NCI-H524 treated with DMSO at 0.1 percent for 48 hours (cell line): ENCODE data around the gene NFE2L3.
"Not testable (repeated sequence)": the region's sequence is repeated elsewhere in the genome, so short reads cannot be mapped to it uniquely, and the experiment has no call there.

ENCODE experiments used
- DNase-seq: peaks from one replicate; lab custom pipeline; 2025; lab: John Stamatoyannopoulos, UW

The NFE2L3 gene

GRCh38 chr7:26167303-26167934 lies 15.4 kb downstream of the NFE2L3 start:
- DNase-seq, result no peak

- no peak for DNase-seq
These were observed 16.5 kb downstream of the NFE2L3 start for GRCh38 chr7:26168458-26169023.

DNA sequence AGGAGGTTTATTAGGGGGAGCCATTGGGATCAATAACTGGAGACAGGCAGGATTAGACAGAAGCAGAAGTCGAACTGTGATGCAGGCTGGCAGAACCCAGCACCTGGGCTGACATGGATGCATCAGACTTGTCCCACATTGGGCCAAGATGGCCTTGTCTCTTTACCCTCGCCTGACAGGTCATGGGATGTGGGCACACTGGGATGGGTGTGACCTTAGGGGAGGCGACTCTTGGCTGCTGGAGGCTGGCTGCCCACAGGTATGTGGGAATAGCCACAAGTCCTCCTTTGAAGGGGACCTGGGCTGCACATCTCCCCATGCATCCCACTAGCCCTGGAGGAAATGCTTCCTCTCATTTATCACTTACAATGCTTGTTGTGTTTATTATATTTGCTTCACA lies 17.3 kb downstream of the NFE2L3 start:
- DNase-seq, result no peak

- DNase-seq, result no peak
These were observed 18.7 kb downstream of the NFE2L3 start for GRCh38 chr7:26170663-26171062.

GRCh38 chr7:26171601-26172000 lies 19.6 kb downstream of the NFE2L3 start:
- no peak for DNase-seq

DNA sequence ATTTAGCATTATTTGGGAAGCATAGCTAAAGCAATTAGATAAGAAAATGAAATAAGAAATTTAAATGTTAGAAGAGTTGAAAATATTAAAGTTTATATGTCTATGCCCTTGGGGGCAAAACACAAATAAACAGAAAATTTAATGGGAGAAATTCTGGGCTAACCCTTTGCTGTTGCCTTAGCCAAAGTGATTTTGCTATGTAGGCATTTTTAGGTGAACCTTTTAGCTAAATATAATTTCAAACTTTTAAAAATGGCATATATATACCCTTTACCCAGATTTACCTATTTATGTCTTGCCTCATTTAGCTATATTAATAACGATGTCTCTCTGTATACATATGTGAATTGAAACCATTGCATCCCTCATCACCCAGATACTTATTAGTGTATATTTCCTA lies 20.1 kb downstream of the NFE2L3 start:
- DNase-seq, result no peak

- not testable (repeated sequence) for DNase-seq
These were observed 23.9 kb downstream of the NFE2L3 start for GRCh38 chr7:26175903-26176302.

GRCh38 chr7:26176696-26177095 lies 24.7 kb downstream of the NFE2L3 start:
- not testable (repeated sequence) for DNase-seq

DNA sequence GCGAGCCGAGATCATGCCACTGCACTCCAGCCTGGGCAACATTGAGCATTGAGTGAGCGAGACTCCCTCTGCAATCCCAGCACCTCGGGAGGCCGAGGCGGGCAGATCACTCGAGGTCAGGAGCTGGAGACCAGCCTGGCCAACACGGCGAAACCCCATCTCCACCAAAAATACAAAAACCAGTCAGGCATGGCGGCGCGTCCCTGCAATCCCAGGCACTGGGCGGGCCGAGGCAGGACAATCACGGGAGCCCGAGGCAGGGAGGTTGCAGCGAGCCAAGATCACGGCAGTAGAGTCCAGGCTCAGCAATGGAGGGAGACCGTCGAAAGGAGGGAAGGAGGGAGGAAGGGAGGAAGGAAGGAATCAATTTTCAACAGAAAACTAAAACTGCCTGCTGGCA lies 25.3 kb downstream of the NFE2L3 start:
- DNase-seq, result not testable (repeated sequence)

GRCh38 chr7:26178272-26178960 lies 26.4 kb downstream of the NFE2L3 start:
- no peak for DNase-seq

DNA sequence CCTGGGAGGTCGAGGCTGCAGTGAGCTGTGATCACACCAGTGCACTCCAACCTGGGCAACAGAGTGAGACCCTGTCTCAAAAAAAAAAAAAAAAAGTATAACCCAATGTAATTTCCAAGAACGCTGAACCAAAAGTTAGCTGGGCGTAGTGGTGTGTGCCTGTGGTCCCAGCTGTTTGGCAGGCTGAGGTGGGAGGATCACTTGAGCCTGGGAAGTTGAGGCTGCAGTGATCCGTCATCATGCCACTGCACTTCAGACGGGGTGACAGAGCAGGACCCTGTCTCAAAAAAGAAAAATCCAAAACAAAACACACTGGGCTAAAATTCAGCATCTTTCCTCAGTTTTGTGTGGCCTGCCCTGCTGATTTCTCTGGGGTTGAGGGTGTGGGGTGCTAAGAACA lies 27.4 kb downstream of the NFE2L3 start:
- DNase-seq, result no peak

DNA sequence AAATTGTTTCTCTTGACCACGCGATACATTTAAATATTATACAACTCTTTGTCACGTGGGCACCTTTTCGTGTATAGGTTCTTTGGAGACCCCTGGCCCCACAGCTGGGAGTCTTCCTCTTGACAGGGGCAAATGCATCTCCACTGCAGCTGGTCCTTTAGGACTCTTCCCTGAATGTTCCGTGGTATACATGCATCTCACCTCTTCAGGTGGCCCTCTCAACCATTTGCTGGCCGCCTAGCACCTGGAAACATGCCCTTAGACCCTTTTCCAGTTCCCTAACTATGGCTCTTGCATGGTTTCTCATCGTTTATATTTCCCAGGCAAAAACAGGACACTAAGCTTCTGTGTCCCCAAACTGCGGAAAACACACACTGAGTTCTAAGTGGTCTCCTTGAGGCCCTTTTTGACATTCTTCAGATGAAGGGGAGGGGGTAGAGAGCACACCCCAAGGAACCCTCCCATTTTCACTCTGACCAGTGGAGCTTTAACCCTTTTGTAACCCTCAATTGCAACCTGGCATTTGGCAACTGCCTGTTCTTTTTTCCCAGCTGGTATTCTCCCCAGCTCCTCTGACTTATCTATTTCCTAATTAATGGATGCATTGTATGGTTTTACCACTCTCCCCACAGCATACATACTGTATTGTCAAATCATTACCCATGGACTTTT lies 28.0 kb downstream of the NFE2L3 start:
- DNase-seq, result no peak

DNA sequence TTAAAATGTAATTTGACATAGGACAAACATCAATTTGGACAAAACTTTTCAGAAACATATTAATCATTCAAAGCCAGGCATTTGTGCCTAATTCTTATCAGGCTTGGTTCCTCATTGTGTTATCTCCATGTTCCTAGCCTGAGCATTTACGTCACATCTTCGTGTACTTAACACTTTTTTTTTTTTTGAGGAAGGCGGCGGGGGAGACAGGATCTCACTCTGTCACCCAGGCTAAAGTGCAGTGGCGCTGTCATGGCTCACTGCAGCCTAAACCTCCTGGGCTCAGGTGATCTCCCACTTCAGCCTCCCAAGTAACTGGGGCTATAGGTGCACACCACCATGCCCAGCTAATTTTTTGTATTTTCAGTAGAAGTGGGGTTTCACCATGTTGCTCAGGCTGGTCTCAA lies 28.8 kb downstream of the NFE2L3 start:
- no peak for DNase-seq

DNA sequence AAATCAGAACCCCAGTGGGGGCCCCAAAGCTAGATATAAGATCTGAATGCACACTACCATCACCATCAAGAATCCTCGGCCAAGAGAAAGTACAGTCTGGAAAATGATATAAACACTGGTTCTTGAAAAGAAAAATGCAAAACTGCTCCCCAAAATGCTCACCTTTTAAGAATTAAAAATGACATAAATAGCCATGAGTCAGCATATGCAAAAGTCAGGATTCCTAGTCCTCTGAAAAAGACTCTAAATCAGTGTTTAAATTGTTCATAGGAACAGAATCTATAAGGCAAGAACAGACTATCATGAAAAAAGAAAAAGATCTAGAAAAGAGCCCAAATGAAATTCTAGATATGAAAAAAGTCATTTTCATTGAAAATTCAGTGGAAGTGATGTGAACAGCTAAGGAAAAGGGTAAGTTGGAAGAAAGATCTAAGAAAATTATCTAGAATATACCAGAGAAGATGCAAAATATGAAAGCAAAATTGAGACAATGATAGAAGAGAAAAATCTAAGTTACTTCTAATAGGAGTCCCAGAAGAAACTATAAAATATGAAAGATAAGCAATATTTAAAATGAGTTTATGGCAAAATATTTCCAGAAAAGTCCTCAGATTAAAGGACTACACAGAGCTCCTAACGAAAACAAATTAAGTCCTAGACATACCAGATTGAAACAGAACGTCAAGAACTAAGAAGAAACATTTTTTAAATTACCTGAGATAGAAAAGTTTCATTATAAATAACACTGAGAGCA lies 29.7 kb downstream of the NFE2L3 start:
- DNase-seq, result no peak

- no peak for DNase-seq
These were observed 30.3 kb downstream of the NFE2L3 start for GRCh38 chr7:26182283-26182682.

- DNase-seq, result no peak
These were observed 30.7 kb downstream of the NFE2L3 start for GRCh38 chr7:26182706-26183105.

GRCh38 chr7:26183545-26184280 lies 31.7 kb downstream of the NFE2L3 start:
- no peak for DNase-seq

GRCh38 chr7:26184281-26185101 lies 32.5 kb downstream of the NFE2L3 start:
- DNase-seq, result not testable (repeated sequence)

DNA sequence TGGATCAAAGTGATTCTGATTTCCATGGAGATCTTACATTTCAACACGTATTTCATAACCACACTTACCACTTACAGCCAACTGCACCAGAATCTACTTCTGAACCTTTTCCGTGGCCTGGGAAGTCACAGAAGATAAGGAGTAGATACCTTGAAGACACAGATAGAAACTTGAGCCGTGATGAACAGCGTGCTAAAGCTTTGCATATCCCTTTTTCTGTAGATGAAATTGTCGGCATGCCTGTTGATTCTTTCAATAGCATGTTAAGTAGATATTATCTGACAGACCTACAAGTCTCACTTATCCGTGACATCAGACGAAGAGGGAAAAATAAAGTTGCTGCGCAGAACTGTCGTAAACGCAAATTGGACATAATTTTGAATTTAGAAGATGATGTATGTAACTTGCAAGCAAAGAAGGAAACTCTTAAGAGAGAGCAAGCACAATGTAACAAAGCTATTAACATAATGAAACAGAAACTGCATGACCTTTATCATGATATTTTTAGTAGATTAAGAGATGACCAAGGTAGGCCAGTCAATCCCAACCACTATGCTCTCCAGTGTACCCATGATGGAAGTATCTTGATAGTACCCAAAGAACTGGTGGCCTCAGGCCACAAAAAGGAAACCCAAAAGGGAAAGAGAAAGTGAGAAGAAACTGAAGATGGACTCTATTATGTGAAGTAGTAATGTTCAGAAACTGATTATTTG lies 33.3 kb downstream of the NFE2L3 start:
- no peak for DNase-seq

DNA sequence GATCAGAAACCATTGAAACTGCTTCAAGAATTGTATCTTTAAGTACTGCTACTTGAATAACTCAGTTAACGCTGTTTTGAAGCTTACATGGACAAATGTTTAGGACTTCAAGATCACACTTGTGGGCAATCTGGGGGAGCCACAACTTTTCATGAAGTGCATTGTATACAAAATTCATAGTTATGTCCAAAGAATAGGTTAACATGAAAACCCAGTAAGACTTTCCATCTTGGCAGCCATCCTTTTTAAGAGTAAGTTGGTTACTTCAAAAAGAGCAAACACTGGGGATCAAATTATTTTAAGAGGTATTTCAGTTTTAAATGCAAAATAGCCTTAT lies 33.8 kb downstream of the NFE2L3 start:
- no peak for DNase-seq
